ENCODE measurements around the gene ALAD. TPM values are rescaled to one million over a fixed set of nuclear protein-coding genes. Genes with fewer than 3 reads are reported as not detected.
A peak's percentile ranks its signal among the peaks of the same experiment; 100 is the strongest.

ALAD gene
- total and polyA plus RNA-seq, 2 of the 8 experiments (the other 6 are each of a cell fraction or from before 2014, with no cell fraction given): 8.2 to 15.3 TPM

- no peak within 1 kb of the TSS for H2BK5ac ChIP-seq (ENCODE audit: low read depth, low read length)
- ChIA-PET POLR2A (ENCODE audit: partially characterized antibody) (interaction anchor here (0.8 to 2.8 kb wide), 12 partner anchors 9 to 343 kb away, joined by 3 to 11 read pairs (median 4); partner anchors contain the start of genes HDHD3 and WDR31), CTCF (ENCODE audit: partially characterized antibody) (interaction anchor here (0.5 to 4.0 kb wide), 12 partner anchors 9 to 238 kb away, joined by 3 to 12 read pairs (median 4); partner anchors contain the start of genes CDC26, PRPF4 and WDR31)
- H3K9me3 ChIP-seq (ENCODE audit: insufficient read depth in 2 of 2, low read depth in 1 of 2, low read length in 1 of 2): no peaks in the 10 kb centered on the region
- no peaks in the 10 kb centered on the region; the same call in none of the 2 replicates for H3K79me1 ChIP-seq (ENCODE audit: low read depth, low read length)
- H3K14ac ChIP-seq (ENCODE audit: insufficient read length): no peak within 1 kb of the TSS
- peak in 1 of 2 experiments; percentile 76 for DNase-seq (ENCODE audit: low read depth in 1 of 2, low spot score in 2 of 2)
- H3K79me2 ChIP-seq (ENCODE audit: control insufficient read depth in 1 of 2, insufficient read depth in 2 of 2, low read length in 2 of 2): no peaks in the 10 kb centered on the region
- H2AFZ ChIP-seq (ENCODE audit: low read length): peak within 1 kb of the TSS; percentile 27
- peak within 1 kb of the TSS; percentile 75 to 89 (median 76) for H3K4me3 ChIP-seq (ENCODE audit: extremely low read depth in 1 of 4, insufficient read depth in 2 of 4, low read depth in 3 of 4, low read length in 4 of 4)
- no peak within 1 kb of the TSS for H2AK5ac ChIP-seq (ENCODE audit: low read depth, low read length)
- H2BK15ac ChIP-seq (ENCODE audit: low read length): no peak within 1 kb of the TSS
- H3K27ac ChIP-seq (ENCODE audit: low read depth, low read length): no peak within 1 kb of the TSS
- H2BK20ac ChIP-seq (ENCODE audit: low read length): no peak within 1 kb of the TSS
- no peaks in the 10 kb centered on the region for H3K36me3 ChIP-seq (ENCODE audit: control insufficient read depth in 2 of 4, insufficient read depth in 4 of 4, low read length in 3 of 4)
- H3K27me3 ChIP-seq (replicated peaks in 1 of 4; ENCODE audit: control insufficient read depth in 3 of 4, extremely low read depth in 1 of 4, insufficient read depth in 3 of 4, low read length in 3 of 4): peaks cover 0 to 14% (median 2%) of the 10 kb centered on the region in 4 experiments; a peak in 5 of 7 replicates
- no peak within 1 kb of the TSS for H4K91ac ChIP-seq (replicated peaks; ENCODE audit: insufficient read length, low read length)
- no peak within 1 kb of the TSS for H3K23ac ChIP-seq (ENCODE audit: insufficient read length)
- H4K8ac ChIP-seq (ENCODE audit: extremely low read depth, insufficient read depth, low read length): peak within 1 kb of the TSS; percentile 57; the same call in 1 of the 2 replicates
- no peak within 1 kb of the TSS for H3K56ac ChIP-seq (replicated peaks; ENCODE audit: insufficient read length, low read depth, low read length)
- no peak within 1 kb of the TSS for H3K4ac ChIP-seq (replicated peaks; ENCODE audit: insufficient read length, low read depth, low read length)
- H4K20me1 ChIP-seq (replicated peaks in 1 of 2; ENCODE audit: control insufficient read depth in 1 of 2, insufficient read depth in 2 of 2, low read length in 2 of 2): peaks cover 0 to 2% of the 10 kb centered on the region in 2 experiments
- H4K5ac ChIP-seq (ENCODE audit: insufficient read length, low read depth, low read length): no peak within 1 kb of the TSS
- H3K23me2 ChIP-seq (ENCODE audit: low read depth, low read length): peaks cover 11% of the 10 kb centered on the region; the same call in 1 of the 2 replicates
- H3K4me2 ChIP-seq (ENCODE audit: insufficient read depth in 1 of 2, low read depth in 2 of 2, low read length in 2 of 2): peak within 1 kb of the TSS; percentile 74 to 86
- 3% methylated on average over 42 of the region's 71 CpGs; no CpG with 5 or more reads in 1 of the 2 experiments for WGBS, 2 experiments (ENCODE audit: extremely low coverage in 1 of 2, insufficient coverage in 1 of 2, insufficient read length in 1 of 2, insufficient replicate concordance in 2 of 2, low coverage in 1 of 2, low lambda C conversion rate in 2 of 2, missing lambda C conversion rate in 1 of 2)
- peak within 1 kb of the TSS; percentile 48 for H3K18ac ChIP-seq (ENCODE audit: extremely low read depth, low read length)
- peaks cover 5 to 14% (median 10%) of the 10 kb centered on the region in 4 experiments for H3K4me1 ChIP-seq (replicated peaks in 1 of 4; ENCODE audit: control insufficient read depth in 3 of 4, insufficient read depth in 4 of 4, low read length in 3 of 4)
- no peak within 1 kb of the TSS for H2BK12ac ChIP-seq (ENCODE audit: low read depth, low read length)
- H3K9ac ChIP-seq (replicated peaks in 1 of 4; ENCODE audit: extremely low read depth in 1 of 4, low read depth in 3 of 4, low read length in 3 of 4): peak within 1 kb of the TSS in 3 of 4 experiments; percentile 34 to 56 (median 48); a peak in 6 of 7 replicates
- FAIRE-seq: no peak
- no peak within 1 kb of the TSS for H2BK120ac ChIP-seq (replicated peaks; ENCODE audit: low read depth, low read length)
- 0 out of 2 replicates have a peak, but pooled peaks have one; percentile 14 for TF ChIP-seq E2F6 (IDR thresholded peaks at IDR 0.05)
- TF ChIP-seq HDAC2 (IDR thresholded peaks at IDR 0.05; ENCODE audit: borderline replicate concordance in 1 of 2, low read depth in 2 of 2, low read length in 2 of 2): peak; percentile 5 to 65; a peak in 1 of 4 replicates
- TF ChIP-seq KDM4A (IDR thresholded peaks at IDR 0.05; ENCODE audit: low read depth, low read length, severe bottlenecking): peak; percentile 97
- TF ChIP-seq EZH2 (IDR thresholded peaks at IDR 0.05; ENCODE audit: low read depth, low read length, severe bottlenecking): peak; percentile 13
- TF ChIP-seq MAX (IDR thresholded peaks at IDR 0.05): peak; percentile 40; the same call in 1 of the 2 replicates
- no peak for TF ChIP-seq BACH1 (IDR thresholded peaks at IDR 0.05; ENCODE audit: low read length)
- 0 out of 2 replicates have a peak, but pooled peaks have one; percentile 40 for TF ChIP-seq TBP (IDR thresholded peaks at IDR 0.05; ENCODE audit: low read depth, low read length)
- peak; percentile 90 for TF ChIP-seq KDM1A (IDR thresholded peaks at IDR 0.05; ENCODE audit: borderline replicate concordance, low read length)
- peak; percentile 65 for TF ChIP-seq TAF1 (IDR thresholded peaks at IDR 0.05; ENCODE audit: low read depth, low read length)
- peak; percentile 66 for TF ChIP-seq PHF8 (conservative IDR thresholded peaks at IDR 0.05; ENCODE audit: low read depth, low read length)
Measured at GRCh38 chr9:113349445-113350094, 51.5 kb downstream of the ALAD start, which contains the start of gene BSPRY. BSPRY (plus strand) TSS chr9:113349541; CDS start chr9:113349580, 39 bp downstream.

Data from H1 (cell line).